Measurements from ENCODE around the gene PCGF6. TPM values are rescaled to one million over a fixed set of nuclear protein-coding genes. Genes with fewer than 3 reads are reported as not detected.
"Not testable (repeated sequence)": the region's sequence is repeated elsewhere in the genome, so short reads cannot be mapped to it uniquely, and the experiment has no call there.

PCGF6 gene
- polyA plus RNA-seq, 3 donors from 2014 or later: 7.5 to 11.6 (median 9.1) TPM

GRCh38 chr10:103355906-103356599 lies 5.1 kb upstream of the PCGF6 start:
- peaks cover under 1 to 4% (median 3%) of the 10 kb centered on the region in 3 donors for H3K27me3 Mint-ChIP-seq (ENCODE audit: low read depth in 3 of 3)
- H3K9me3 Mint-ChIP-seq: no peaks in the 10 kb centered on the region
- peaks cover 4 to 5% of the 10 kb centered on the region in 2 donors for H3K4me1 Mint-ChIP-seq
- no peak overlapping the region for H3K4me3 Mint-ChIP-seq
- no peaks in the 10 kb centered on the region for H3K36me3 Mint-ChIP-seq
- H3K27ac Mint-ChIP-seq: no peak overlapping the region
- DNase-seq: no peak

- H3K9me3 Mint-ChIP-seq; H3K27me3 Mint-ChIP-seq (ENCODE audit: low read depth in 3 of 3); H3K36me3 Mint-ChIP-seq; H3K4me1 Mint-ChIP-seq; H3K4me3 Mint-ChIP-seq; H3K27ac Mint-ChIP-seq; DNase-seq: not testable (repeated sequence)
Measured at GRCh38 chr10:103354567-103354966, 3.6 kb upstream of the PCGF6 start.

GRCh38 chr10:103353281-103353680 lies 2.3 kb upstream of the PCGF6 start:
- Mint-ChIP-seq H3K27me3 (ENCODE audit: low read depth in 3 of 3) (peaks cover 0 to 7% (median 3%) of the 10 kb centered on the region in 3 donors), H3K4me1 (peaks cover 9 to 12% of the 10 kb centered on the region in 2 donors), H3K9me3 (no peaks in the 10 kb centered on the region), H3K27ac (no peak overlapping the region), H3K36me3 (no peaks in the 10 kb centered on the region), H3K4me3 (peak overlapping the region in 1 of 5 donors; percentile 26)
- no peak for DNase-seq

- Mint-ChIP-seq H3K27ac (no peak overlapping the region), H3K4me3 (peak overlapping the region; percentile 73 to 92 (median 89)), H3K27me3 (ENCODE audit: low read depth in 3 of 3) (peaks cover 0 to 7% (median 0%) of the 10 kb centered on the region in 3 donors), H3K36me3 (peaks cover 0 to under 1% (median under 1%) of the 10 kb centered on the region in 3 donors), H3K9me3 (no peaks in the 10 kb centered on the region), H3K4me1 (peaks cover 9 to 12% of the 10 kb centered on the region in 2 donors)
- DNase-seq: no peak
Measured at GRCh38 chr10:103350175-103350516, 794 bp downstream of the PCGF6 start.

- no peak overlapping the region for H3K27ac Mint-ChIP-seq
- no peaks in the 10 kb centered on the region for H3K4me1 Mint-ChIP-seq
- peaks cover 0 to 1% (median 0%) of the 10 kb centered on the region in 3 donors for H3K27me3 Mint-ChIP-seq (ENCODE audit: low read depth in 3 of 3)
- H3K4me3 Mint-ChIP-seq: no peak overlapping the region
- no peaks in the 10 kb centered on the region for H3K9me3 Mint-ChIP-seq
- no peak for DNase-seq
- H3K36me3 Mint-ChIP-seq: peaks cover 0 to 18% (median 3%) of the 10 kb centered on the region in 3 donors
Measured at GRCh38 chr10:103336370-103336769, 14.6 kb downstream of the PCGF6 start.

GRCh38 chr10:103334567-103334966 lies 16.4 kb downstream of the PCGF6 start:
- Mint-ChIP-seq H3K27ac (no peak overlapping the region), H3K27me3 (ENCODE audit: low read depth in 3 of 3) (peaks cover 0 to 1% (median 0%) of the 10 kb centered on the region in 3 donors), H3K36me3 (peaks cover 4 to 20% (median 7%) of the 10 kb centered on the region in 3 donors), H3K4me3 (no peak overlapping the region), H3K4me1 (no peaks in the 10 kb centered on the region), H3K9me3 (no peaks in the 10 kb centered on the region)
- no peak for DNase-seq

GRCh38 chr10:103333934-103334520 lies 16.9 kb downstream of the PCGF6 start:
- peaks cover 4 to 20% (median 7%) of the 10 kb centered on the region in 3 donors for H3K36me3 Mint-ChIP-seq
- H3K27me3 Mint-ChIP-seq (ENCODE audit: low read depth in 3 of 3): peaks cover 0 to 1% (median 0%) of the 10 kb centered on the region in 3 donors
- no peak overlapping the region for H3K27ac Mint-ChIP-seq
- peak in 2 of 3 donors; percentile 5 to 6 for DNase-seq
- H3K4me3 Mint-ChIP-seq: no peak overlapping the region
- no peaks in the 10 kb centered on the region for H3K9me3 Mint-ChIP-seq
- no peaks in the 10 kb centered on the region for H3K4me1 Mint-ChIP-seq

- Mint-ChIP-seq H3K4me1 (no peaks in the 10 kb centered on the region), H3K4me3 (no peak overlapping the region), H3K9me3 (no peaks in the 10 kb centered on the region), H3K27me3 (ENCODE audit: low read depth in 3 of 3) (peaks cover 0 to 1% (median 0%) of the 10 kb centered on the region in 3 donors), H3K36me3 (peaks cover 5 to 17% (median 7%) of the 10 kb centered on the region in 3 donors), H3K27ac (no peak overlapping the region)
- DNase-seq: no peak
Measured at GRCh38 chr10:103327906-103328305, 23.0 kb downstream of the PCGF6 start.

GRCh38 chr10:103316087-103316486 lies 34.9 kb downstream of the PCGF6 start:
- Mint-ChIP-seq H3K4me1 (no peaks in the 10 kb centered on the region), H3K4me3 (no peak overlapping the region), H3K36me3 (peaks cover 6 to 16% (median 13%) of the 10 kb centered on the region in 3 donors), H3K9me3 (no peaks in the 10 kb centered on the region), H3K27me3 (ENCODE audit: low read depth in 3 of 3) (no peaks in the 10 kb centered on the region), H3K27ac (no peak overlapping the region)
- no peak for DNase-seq

- Mint-ChIP-seq H3K36me3 (peaks cover 14 to 17% (median 17%) of the 10 kb centered on the region in 3 donors), H3K27me3 (ENCODE audit: low read depth in 3 of 3) (no peaks in the 10 kb centered on the region), H3K9me3 (no peaks in the 10 kb centered on the region), H3K4me1 (no peaks in the 10 kb centered on the region), H3K27ac (no peak overlapping the region), H3K4me3 (no peak overlapping the region)
- DNase-seq: no peak
Measured at GRCh38 chr10:103310197-103310596, 40.7 kb downstream of the PCGF6 start.

- no peaks in the 10 kb centered on the region for H3K4me1 Mint-ChIP-seq
- H3K4me3 Mint-ChIP-seq: no peak overlapping the region
- H3K27me3 Mint-ChIP-seq (ENCODE audit: low read depth in 3 of 3): peaks cover 0 to 1% (median 0%) of the 10 kb centered on the region in 3 donors
- no peak for DNase-seq
- H3K9me3 Mint-ChIP-seq: no peaks in the 10 kb centered on the region
- H3K27ac Mint-ChIP-seq: no peak overlapping the region
- H3K36me3 Mint-ChIP-seq: peaks cover 12 to 17% (median 14%) of the 10 kb centered on the region in 3 donors
Measured at GRCh38 chr10:103307594-103307993, 43.3 kb downstream of the PCGF6 start.

- H3K9me3 Mint-ChIP-seq: no peaks in the 10 kb centered on the region
- H3K36me3 Mint-ChIP-seq: no peaks in the 10 kb centered on the region
- no peak overlapping the region for H3K4me3 Mint-ChIP-seq
- H3K4me1 Mint-ChIP-seq: no peaks in the 10 kb centered on the region
- peaks cover 1 to 12% (median 2%) of the 10 kb centered on the region in 3 donors for H3K27me3 Mint-ChIP-seq (ENCODE audit: low read depth in 3 of 3)
- no peak for DNase-seq
- no peak overlapping the region for H3K27ac Mint-ChIP-seq
Measured at GRCh38 chr10:103295374-103296015, 55.4 kb downstream of the PCGF6 start.

GRCh38 chr10:103291588-103291987 lies 59.4 kb downstream of the PCGF6 start:
- H3K27me3 Mint-ChIP-seq (ENCODE audit: low read depth in 3 of 3): peaks cover 7 to 22% (median 8%) of the 10 kb centered on the region in 3 donors
- no peak for DNase-seq
- H3K36me3 Mint-ChIP-seq: no peaks in the 10 kb centered on the region
- H3K9me3 Mint-ChIP-seq: no peaks in the 10 kb centered on the region
- no peak overlapping the region for H3K27ac Mint-ChIP-seq
- no peaks in the 10 kb centered on the region for H3K4me1 Mint-ChIP-seq
- no peak overlapping the region for H3K4me3 Mint-ChIP-seq

- H3K4me1 Mint-ChIP-seq: no peaks in the 10 kb centered on the region
- H3K27ac Mint-ChIP-seq: no peak overlapping the region
- DNase-seq: no peak
- no peak overlapping the region for H3K4me3 Mint-ChIP-seq
- H3K27me3 Mint-ChIP-seq (ENCODE audit: low read depth in 3 of 3): peaks cover 11 to 26% (median 12%) of the 10 kb centered on the region in 3 donors
- H3K9me3 Mint-ChIP-seq: no peaks in the 10 kb centered on the region
- no peaks in the 10 kb centered on the region for H3K36me3 Mint-ChIP-seq
Measured at GRCh38 chr10:103287992-103288391, 62.9 kb downstream of the PCGF6 start.
